Stimulated activated CD8-positive, alpha-beta memory T cell treated with anti-CD3 and anti-CD28 coated beads, Interleukin-12 subunit alpha, Interleukin-12 subunit beta, amount 100 ng/mL, for 4 hours (primary cell): ENCODE results near the gene ZNF653.

ENCODE experiments used
- DNase-seq: peaks from one replicate; pipeline ENCODE4 v3.0.0-alpha.2; 2020; ENCODE audit warnings: low read depth

ZNF653 gene

GRCh38 chr19:11519138-11519537 is 13.5 kb upstream of the ZNF653 start:
- no peak for DNase-seq

DNA sequence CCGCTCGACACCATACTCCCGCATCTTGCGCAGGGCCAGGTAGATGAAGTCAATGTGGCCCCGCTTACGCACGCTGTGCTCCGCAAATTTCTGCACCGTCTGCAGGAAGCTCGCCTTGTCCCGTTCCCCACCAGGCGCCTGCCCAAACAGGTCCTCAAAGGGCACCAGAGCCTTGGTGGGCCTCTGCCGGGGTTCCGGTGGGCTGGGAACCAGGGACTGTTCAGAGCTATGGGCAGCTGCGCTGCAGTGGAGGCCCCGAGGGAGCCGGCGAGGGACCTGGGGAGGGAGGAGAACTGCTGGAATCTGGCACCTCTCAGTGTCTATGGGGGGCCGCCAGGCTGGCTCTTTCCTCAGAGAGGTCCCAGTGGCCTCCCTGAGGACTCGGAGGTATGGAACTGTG is 8.3 kb upstream of the ZNF653 start:
- no peak for DNase-seq

- DNase-seq: no peak
These were observed 4.8 kb upstream of the ZNF653 start for GRCh38 chr19:11510444-11510843.

- no peak for DNase-seq
These were observed 1.9 kb upstream of the ZNF653 start for GRCh38 chr19:11507370-11508078.

DNA sequence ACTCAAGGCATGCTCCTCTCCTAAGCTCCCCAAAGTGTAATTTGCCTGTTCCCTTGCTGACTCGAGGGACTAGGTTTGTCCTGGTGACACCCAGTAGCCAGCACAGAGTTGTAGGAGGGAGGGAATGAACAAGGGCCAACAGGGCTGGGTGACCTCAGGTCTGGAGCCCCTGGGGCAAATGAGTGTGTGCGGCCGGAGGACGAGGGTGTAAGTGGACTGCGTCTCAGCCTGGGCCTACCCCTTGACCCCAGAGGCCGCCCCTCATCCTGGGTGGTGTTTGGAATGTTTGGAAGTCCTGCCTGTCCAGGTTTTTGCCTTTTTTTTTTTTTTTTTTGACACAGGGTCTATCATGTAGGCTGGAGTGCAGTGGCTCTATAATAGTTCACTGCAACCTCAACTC is 1.3 kb upstream of the ZNF653 start:
- no peak for DNase-seq

DNA sequence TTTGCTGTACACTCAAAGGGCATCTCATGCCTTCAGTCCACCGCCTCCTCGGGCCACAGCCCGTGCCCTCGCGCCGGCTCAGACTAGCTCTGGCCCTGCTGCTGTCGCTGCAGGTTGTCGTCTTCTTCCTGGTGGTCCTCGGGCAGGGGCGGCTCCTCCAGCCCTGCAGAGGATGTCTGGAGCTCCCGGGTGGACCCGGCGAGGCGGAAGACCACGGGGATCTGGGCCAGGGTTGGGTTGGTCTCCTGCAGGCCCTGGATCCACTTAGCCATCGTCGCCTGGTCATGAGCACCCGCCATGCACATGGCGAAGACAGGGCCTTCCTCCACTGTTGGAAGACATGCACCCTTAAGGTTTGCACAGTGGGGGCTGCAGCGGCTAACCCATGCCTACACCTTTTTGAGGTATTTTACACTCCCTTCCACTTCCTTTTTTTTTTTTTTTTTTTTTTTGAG is 489 bp upstream of the ZNF653 start:
- DNase-seq: no peak

DNA sequence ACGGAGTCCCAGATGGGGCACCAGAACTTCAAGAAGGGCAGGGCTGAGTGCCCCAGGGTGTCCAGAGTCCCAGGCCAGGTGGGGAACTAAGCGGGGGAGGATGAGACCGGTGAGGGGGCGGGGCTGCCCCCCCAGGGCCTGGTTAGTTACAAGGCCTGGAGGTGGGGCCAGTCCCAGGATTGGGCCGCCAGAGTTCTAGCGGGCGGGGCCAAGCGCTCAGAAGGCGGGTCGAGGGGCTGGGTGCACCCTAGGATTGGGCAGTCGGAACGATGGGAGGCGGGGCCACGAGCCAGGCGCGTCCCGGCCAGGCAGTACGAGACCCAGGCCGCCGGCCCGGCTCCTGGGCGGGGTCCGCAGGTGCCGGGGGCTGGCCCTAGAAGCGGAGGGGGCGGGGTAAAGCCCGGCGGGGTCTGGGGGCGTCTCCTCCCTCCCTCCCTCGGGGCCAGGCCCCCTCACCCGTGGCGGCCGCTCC is 571 bp downstream of the ZNF653 start:
- DNase-seq: peak; percentile 93

GRCh38 chr19:11504502-11505031 is 1.1 kb downstream of the ZNF653 start:
- DNase-seq: no peak

DNA sequence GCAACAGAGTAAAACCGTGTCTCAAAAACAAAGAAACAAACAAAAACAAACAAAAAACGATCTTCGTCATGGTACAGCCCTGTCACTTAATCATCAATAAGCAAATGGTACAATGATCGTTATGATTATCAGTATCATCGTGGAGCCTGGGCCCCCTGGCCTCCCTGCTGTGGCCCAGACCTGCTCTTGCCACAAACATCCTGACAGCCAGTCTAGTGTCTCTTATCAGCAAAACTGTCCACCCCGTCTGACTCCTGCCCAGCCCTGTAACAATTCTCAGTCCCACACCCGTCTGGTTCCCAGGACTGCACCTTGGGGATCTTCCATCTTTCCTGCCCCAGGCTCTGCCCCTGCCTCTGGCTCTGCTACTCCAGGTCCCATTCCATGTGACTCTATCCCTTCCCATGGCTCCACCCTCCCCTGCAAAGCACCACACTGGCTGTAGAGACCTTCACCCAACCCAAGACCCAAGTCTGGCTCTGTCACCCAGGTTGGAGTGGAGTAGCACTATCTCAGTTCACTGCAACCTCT is 5.7 kb downstream of the ZNF653 start:
- no peak for DNase-seq

DNA sequence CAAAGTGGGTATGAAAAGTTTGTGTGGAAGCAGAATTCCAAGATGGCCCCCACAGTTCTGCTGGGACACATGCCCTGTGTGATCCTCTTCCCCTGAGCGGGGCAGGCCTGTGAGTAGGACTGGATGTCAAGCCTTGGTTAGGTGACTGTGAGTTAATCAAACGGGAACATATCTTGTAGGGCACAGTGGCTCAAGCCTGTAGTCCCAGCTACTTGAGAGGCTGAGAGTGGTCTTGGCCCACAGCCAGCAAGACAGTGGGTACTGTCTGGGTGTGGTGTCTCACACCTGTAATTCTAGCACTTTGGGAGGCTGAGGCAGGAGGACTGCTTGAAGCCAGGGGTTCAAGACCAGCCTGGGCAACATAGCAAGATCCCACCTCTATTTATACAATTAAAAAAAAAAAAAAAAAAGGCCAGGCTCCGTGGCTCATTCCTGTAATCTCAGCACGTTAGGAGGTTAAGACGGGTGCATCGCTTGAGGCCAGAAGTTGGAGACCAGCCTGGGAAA is 6.4 kb downstream of the ZNF653 start:
- no peak for DNase-seq

DNA sequence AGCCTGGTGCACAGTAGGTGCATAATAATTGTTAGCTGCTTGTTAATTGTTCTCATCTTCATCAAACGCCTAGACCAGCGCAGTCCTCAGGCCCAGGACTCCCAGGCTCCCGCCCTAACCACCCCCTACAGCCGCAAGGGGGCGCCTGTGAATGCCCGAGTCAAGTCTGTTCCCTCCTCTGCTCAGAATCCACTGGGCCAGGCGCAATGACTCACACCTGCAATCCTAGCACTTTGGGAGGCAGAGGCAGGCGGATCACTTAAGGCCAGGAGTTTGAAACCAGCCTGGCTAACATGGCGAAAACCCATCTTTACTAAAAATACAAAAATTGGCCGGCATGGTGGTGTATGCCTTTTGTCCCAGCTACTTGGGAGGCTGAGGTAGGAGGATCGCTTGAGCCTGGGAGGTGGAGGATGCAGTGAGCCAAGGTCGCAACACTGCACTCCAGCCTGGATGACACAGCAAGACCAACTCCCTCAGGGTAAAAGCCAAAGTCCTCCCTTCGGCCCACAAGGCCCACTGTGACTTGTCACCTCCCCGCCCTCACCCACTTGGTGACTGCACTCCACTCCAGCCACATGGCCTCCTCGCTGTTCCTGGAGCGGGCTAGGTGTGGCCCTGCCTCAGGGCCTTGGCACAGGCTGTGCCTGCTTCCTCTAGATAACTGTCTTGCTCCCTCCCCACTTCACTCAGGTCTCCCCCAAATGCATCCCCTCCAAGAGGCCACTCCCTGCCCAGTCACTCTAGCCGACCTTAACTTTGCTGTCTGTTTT is 9.1 kb downstream of the ZNF653 start:
- DNase-seq: peak; percentile 27

DNA sequence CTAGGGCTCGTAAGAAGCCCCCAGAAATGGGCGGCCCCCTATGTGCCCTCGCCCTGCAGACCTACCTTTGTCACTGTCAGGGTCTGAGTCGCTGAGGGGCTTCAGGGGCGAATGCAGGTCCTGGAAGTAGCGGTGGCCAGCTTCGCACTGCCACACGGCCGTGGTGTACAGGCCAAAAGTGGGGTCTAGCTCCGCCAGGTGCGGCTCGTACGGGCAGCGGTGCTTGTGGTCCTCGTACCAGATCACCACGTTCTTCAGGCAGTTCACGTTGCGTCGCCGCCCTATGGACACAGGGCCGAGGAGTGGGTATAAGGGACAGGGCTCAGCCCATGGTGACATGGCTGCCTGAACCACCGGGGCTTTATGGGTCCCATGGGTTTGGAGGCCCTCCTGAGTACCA is 9.8 kb downstream of the ZNF653 start:
- no peak for DNase-seq

DNA sequence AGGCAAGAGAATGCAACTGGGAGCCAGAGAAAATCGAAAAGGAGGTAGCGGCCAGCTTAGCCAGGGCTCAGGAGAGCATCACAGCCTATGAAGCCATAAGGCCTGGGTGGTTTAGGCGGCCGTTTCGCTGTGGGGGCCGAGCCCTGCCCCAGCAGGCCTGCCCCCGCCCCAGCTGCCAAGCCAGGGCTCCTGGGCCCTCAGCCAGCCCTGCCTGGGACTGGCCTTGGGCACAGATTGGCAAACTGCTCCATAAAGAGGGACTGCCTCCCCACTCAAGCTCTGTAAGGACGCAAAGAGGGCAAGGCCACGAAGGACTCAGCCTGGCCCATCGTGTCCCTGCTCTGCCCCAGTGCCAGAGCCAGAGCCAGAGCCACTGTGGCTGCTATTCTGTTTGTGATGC is 10.2 kb downstream of the ZNF653 start:
- DNase-seq: no peak

GRCh38 chr19:11494634-11495285 is 10.9 kb downstream of the ZNF653 start:
- no peak for DNase-seq

DNA sequence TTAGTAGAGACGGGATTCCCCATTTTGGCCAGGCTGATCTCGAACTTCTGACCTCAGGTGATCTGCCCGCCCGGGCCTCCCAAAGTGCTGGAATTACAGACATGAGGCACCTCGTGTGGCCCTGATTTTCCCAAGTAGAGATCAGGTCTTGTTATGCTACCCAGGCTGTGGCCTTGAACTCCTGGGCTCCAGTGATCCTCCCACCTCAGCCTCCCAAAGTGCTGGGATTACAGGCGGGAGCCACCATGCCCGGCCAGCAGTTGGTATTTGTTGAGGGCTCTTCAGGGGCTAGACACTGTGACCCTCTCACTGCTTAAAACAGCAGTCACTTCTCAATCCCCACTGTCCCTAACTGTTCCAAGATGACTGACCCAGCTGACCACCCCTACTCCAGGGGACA is 16.3 kb downstream of the ZNF653 start:
- DNase-seq: no peak

DNA sequence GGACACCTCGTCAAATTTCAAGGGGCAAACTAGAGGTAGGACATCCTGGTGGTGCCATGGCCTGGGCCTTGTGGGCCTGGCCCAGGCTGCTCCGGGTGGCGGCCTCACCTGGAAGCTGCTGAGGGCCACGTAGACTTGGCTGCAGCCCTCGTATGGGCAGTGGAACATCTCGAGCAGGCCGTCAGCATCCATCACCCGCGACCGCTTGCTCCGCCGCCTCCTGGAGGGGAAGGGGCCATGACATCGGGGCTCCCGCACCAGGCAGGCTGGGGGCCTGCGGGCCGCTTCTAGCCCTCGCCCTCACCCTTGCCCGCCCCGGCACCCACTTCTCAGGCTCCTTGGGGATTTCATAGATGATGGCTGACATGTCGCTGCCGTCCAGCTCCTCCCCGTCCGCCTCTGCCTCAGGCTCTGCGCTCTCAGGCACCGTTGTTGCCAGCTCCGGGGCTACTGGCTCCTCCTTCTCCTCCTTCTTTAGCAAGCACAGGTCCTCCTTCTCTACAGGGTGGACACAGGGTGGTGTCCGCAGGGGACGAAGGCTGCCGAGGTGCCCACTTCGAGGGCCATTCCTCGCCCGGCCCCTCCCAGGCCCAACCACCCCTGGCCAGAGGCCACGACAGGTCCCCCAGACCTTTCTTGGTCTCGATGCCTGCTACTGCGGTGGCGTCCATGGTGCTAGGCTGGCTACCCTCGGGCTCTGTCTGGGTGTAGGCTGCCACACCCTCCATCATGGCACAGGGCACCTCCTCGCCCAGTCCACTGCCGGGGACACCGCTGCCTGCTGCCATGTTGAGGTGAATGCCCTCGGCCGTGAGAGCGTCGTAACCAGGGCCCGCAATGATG is 18.8 kb downstream of the ZNF653 start:
- DNase-seq: no peak

- DNase-seq: no peak
These were observed 20.3 kb downstream of the ZNF653 start for GRCh38 chr19:11485245-11485837.

GRCh38 chr19:11483366-11484111 is 22.1 kb downstream of the ZNF653 start:
- no peak for DNase-seq

DNA sequence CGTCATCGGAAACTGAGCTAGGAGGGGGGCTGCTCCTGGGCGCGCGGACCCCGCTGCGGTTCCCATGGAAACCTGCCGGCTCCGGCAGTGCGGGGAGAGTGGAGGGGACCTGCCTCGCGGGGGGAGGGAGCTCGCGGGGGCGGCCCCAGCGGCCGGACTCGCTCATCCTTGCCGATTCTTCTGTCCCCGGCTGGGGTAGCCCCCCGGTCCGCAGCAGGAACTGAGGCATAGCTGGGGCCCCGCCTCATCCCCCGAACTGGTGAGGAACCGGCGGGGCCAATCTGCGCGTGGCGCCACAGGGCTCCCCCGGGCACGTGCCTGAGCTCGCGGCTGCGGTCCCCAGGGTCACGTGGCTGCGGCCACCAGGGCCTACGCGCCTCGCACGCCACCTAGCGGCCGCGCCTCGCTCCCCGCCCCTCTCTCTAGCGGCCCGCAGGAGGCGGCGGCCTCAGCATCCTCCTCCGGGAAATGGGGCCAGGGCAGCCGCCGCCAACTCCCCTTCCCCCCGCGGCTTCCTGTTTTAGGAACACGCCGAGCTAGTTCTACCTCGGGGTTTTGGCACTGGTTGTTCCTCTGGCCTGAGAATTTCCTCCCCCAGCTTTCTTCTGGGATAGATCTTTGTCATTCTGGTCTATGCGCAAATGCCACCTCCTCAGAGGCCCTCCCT is 23.1 kb downstream of the ZNF653 start:
- DNase-seq: peak; percentile 61
